Mesothelial cell of epicardium (in vitro differentiated cells): ENCODE results near the gene PATJ. TPM values are rescaled to one million over a fixed set of nuclear protein-coding genes. Genes with fewer than 3 reads are reported as not detected.
A peak's percentile ranks its signal among the peaks of the same experiment; 100 is the strongest.

Experiments used
- DNase-seq, 2 experiments: peaks; one replicate each; pipeline ENCODE4 v3.0.0; 2021; ENCODE audit warnings: low spot score in 2 of 2; ENCODE audit not compliant: unreplicated experiment in 2 of 2
- H3K27ac Mint-ChIP-seq: 2 replicates; pipeline ENCODE4 v1.8.0; 2021; ENCODE audit warnings: mixed read lengths
- H3K27me3 Mint-ChIP-seq: 2 replicates; pipeline ENCODE4 v1.8.0; 2021; ENCODE audit warnings: low read depth, mixed read lengths
- H3K36me3 Mint-ChIP-seq: 2 replicates; pipeline ENCODE4 v1.8.0; 2021; ENCODE audit warnings: mixed read lengths
- H3K4me1 Mint-ChIP-seq: 2 replicates; pipeline ENCODE4 v1.8.0; 2021; ENCODE audit warnings: mixed read lengths
- H3K4me3 Mint-ChIP-seq: 2 replicates; pipeline ENCODE4 v1.8.0; 2021; ENCODE audit warnings: mild to moderate bottlenecking, moderate library complexity, mixed read lengths
- H3K9me3 Mint-ChIP-seq: 2 replicates; pipeline ENCODE4 v1.8.0; 2021; ENCODE audit warnings: mixed read lengths
- total RNA-seq: library from RNA; stranded (reverse); gene quantifications from 3 replicates; pipeline ENCODE4 v1.2.1, GENCODE V29; 2021
- TF ChIP-seq, protein P1 (sequence below): fragments of 200-600 bp; sonication (generic); IDR thresholded peaks from one replicate; pipeline ENCODE4 v1.5.0; 2021; ENCODE audit warnings: antibody characterized with exemption; ENCODE audit not compliant: unreplicated experiment

PATJ gene
- total RNA-seq, 1 donor from 2014 or later = 129 TPM

DNA sequence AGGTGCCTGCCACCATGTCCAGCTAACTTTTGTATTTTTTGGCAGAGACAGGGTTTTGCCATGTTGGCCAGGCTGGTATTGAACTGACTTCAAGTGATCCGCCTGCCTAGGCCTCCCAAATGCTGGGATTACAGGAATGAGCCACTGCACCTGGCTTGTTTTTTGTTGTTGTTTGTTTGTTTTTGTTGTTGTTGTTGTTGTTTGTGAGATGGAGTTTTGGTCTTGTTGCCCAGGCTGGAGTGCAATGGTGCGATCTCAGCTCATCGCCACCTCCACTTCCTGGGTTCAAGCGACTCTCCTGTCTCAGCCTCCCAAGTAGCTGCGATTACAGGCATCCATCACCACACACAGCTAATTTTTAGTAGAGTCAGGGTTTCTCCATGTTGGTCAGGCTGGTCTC is 445.3 kb downstream of the PATJ start:
- Mint-ChIP-seq H3K36me3 (no peaks in the 10 kb centered on the region), H3K9me3 (peaks cover 2% of the 10 kb centered on the region), H3K27ac (no peak overlapping the region), H3K4me1 (peaks cover 17% of the 10 kb centered on the region), H3K4me3 (no peak overlapping the region), H3K27me3 (no peaks in the 10 kb centered on the region)
- no peak for DNase-seq
- TF ChIP-seq, protein P1, sequence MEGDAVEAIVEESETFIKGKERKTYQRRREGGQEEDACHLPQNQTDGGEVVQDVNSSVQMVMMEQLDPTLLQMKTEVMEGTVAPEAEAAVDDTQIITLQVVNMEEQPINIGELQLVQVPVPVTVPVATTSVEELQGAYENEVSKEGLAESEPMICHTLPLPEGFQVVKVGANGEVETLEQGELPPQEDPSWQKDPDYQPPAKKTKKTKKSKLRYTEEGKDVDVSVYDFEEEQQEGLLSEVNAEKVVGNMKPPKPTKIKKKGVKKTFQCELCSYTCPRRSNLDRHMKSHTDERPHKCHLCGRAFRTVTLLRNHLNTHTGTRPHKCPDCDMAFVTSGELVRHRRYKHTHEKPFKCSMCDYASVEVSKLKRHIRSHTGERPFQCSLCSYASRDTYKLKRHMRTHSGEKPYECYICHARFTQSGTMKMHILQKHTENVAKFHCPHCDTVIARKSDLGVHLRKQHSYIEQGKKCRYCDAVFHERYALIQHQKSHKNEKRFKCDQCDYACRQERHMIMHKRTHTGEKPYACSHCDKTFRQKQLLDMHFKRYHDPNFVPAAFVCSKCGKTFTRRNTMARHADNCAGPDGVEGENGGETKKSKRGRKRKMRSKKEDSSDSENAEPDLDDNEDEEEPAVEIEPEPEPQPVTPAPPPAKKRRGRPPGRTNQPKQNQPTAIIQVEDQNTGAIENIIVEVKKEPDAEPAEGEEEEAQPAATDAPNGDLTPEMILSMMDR = no peak

- no peak overlapping the region for H3K27ac Mint-ChIP-seq
- DNase-seq = no peak
- peaks cover 2% of the 10 kb centered on the region for H3K9me3 Mint-ChIP-seq
- H3K36me3 Mint-ChIP-seq = no peaks in the 10 kb centered on the region
- TF ChIP-seq, protein P1 = no peak
- no peak overlapping the region for H3K4me3 Mint-ChIP-seq
- no peaks in the 10 kb centered on the region for H3K27me3 Mint-ChIP-seq
- H3K4me1 Mint-ChIP-seq = peaks cover 14% of the 10 kb centered on the region
Observed at GRCh38 chr1:62188111-62188510, 445.8 kb downstream of the PATJ start.

DNA sequence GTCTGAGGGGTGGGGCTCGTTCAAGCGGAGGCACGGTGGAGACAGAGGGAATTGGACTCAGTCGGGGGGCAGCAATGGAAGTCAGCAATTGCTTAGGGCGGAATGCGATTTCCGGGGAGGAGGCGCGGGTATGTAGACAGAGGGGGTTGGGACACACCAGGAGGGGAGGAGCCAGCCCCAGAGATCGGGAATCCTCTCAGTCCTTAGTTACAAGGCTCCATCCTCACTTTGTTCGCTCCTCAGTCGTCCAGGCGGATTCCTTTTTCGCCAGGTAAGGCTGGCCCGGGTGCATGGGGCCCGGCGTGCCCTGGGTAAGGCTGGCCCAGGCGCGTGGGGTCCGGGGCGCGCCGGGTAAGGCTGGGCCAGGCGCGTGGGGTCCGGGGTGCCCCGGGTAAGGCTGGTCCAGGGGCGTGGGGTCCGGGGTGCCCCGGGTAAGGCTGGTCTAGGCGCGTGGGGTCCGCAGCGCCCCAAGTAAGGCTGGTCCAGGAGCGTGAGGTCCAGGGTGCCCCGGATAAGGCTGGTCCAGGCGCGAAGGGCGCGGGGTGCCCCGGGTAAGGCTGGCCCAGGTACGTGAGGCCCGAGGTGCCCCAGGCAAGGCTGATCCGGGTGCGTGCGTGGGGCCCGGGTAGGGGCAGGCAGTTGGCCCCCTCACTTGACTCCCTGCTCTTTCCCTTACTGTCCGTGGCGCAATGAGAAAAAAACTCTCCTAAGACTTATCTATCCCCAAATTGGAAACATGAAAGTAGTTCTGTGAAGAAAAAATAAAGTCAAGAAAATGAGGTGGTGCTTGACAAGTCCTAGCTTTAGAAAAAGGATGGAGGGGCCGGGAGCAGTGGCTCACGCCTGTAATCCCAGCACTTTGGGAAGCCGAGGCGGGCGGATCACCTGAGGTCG is 452.6 kb downstream of the PATJ start, which contains the start of gene L1TD1:
Gene L1TD1, plus strand, starts transcription at position 199 of the 894 bp plus-strand sequence. CDS start 11,780 bp downstream, outside the sequence.
- TF ChIP-seq, protein P1 = no peak
- Mint-ChIP-seq H3K36me3 (no peaks in the 10 kb centered on the region), H3K4me3 (peak within 1 kb of the TSS; percentile 65), H3K27ac (peak within 1 kb of the TSS; percentile 50), H3K9me3 (no peaks in the 10 kb centered on the region), H3K27me3 (peaks cover 23% of the 10 kb centered on the region), H3K4me1 (peaks cover 15% of the 10 kb centered on the region)
- DNase-seq = peak in 1 of 2 experiments; percentile 55

DNA sequence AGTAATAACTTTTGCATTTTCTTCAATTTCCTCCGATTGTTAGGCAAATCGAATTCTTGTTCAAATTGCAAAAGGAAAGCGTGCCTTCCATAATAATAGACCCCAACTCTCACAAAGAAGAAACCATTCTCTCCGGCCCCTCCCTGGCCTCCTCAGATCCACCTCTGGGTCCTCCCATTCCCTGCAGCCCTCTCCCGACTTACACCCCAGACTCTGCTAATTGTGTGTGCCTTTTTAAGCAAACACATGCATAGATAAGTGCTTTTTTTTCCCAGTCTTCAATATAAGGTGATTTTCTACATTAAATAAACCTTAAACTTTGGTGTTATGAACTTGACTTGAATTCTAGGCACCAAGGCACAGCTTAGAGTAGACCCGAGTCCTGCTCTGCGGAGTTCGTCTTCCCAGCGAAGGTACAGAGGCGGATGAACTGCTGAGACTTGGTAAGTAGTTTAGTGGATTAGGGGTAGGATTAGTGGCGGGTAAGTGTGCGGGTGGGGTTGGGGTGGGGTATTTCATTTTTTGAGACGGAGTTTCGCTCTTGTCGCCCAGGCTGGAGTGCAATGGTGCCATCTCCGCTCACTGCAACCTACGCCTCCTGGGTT is 453.9 kb downstream of the PATJ start:
- no peaks in the 10 kb centered on the region for H3K9me3 Mint-ChIP-seq
- H3K27me3 Mint-ChIP-seq = peaks cover 23% of the 10 kb centered on the region
- no peak for DNase-seq
- H3K36me3 Mint-ChIP-seq = no peaks in the 10 kb centered on the region
- H3K27ac Mint-ChIP-seq = no peak overlapping the region
- H3K4me3 Mint-ChIP-seq = peak overlapping the region; percentile 65
- peaks cover 15% of the 10 kb centered on the region for H3K4me1 Mint-ChIP-seq
- TF ChIP-seq, protein P1 = no peak

DNA sequence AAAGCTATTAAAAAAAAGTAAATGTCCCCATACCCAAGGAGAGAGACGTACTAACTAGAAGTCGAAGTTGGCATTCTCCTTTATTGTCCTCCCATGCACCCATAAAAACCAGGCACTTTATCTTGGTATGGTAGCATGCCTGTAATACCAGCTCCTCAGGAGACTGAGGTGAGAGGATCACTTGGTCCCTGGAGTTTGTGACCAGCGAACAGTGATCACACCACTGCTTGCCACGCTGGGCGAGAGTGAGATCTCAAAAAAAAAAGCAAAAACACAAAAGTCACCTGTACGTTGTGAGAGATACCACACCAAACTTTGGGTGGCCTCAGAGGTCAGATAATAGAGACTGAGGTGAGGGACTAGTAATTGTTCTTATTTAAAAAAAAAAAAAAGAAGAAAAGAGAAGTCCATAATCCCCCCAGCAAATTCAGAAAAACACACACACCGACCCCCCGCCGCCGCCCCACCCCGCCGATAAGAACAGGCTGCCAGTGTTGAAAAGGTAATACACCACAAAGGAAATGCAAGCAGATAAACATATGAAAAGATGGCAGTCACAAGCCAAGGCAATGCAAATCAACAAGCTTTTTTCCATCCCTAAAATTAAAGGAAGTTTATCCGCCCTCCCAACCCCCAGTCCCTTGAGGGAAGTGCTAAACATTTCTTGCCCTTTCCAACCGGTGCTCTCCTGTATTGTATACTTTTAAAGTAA is 455.9 kb downstream of the PATJ start:
- no peaks in the 10 kb centered on the region for H3K36me3 Mint-ChIP-seq
- TF ChIP-seq, protein P1 = no peak
- H3K4me3 Mint-ChIP-seq = no peak overlapping the region
- peaks cover 23% of the 10 kb centered on the region for H3K27me3 Mint-ChIP-seq
- no peaks in the 10 kb centered on the region for H3K9me3 Mint-ChIP-seq
- H3K27ac Mint-ChIP-seq = no peak overlapping the region
- DNase-seq = no peak
- H3K4me1 Mint-ChIP-seq = peaks cover 15% of the 10 kb centered on the region
